Stomach (tissue), 9 donors: ENCODE results near the gene XXYLT1. TPM values are rescaled to one million over a fixed set of nuclear protein-coding genes. Genes with fewer than 3 reads are reported as not detected.

ENCODE experiments used
- DNase-seq, 2 donors: peaks; one replicate each; pipeline versions ENCODE4 v3.0.0 to v3.0.0-alpha.2; 2013 to 2019
- H3K27ac ChIP-seq, 5 donors: fragments of 200-600 bp in 4 of 5; sonication (generic) in 4 of 5; one replicate each; pipeline ENCODE4 v1.5.1; 2013 to 2019; ENCODE audit warnings: mild to moderate bottlenecking in 1 of 5, moderate library complexity in 1 of 5
- H3K27me3 ChIP-seq, 3 donors: fragments of 200-600 bp; sonication (generic); one replicate each; pipeline ENCODE4 v1.5.1; 2017 to 2019; ENCODE audit warnings: mixed run types in 1 of 3
- H3K36me3 ChIP-seq, 4 donors: fragments of 200-600 bp; sonication (generic); 1 replicate in 3 of 4; 2 replicates in 1 of 4; pipeline ENCODE4 v1.5.1; 2016 to 2019
- H3K4me1 ChIP-seq, 4 donors: fragments of 200-600 bp; sonication (generic); one replicate each; pipeline ENCODE4 v1.5.1; 2016 to 2019
- H3K4me3 ChIP-seq, 4 donors: fragments of 200-600 bp; sonication (generic) in 3 of 4; one replicate each; pipeline ENCODE4 v1.5.1; 2016 to 2019; ENCODE audit warnings: mild to moderate bottlenecking in 1 of 4
- H3K9me3 ChIP-seq, 4 donors: fragments of 200-600 bp; sonication (generic); one replicate each; pipeline ENCODE4 v1.5.1; 2016 to 2019
- EP300 ChIP-seq: sonication (generic); formaldehyde crosslinking; IDR thresholded peaks from one replicate; pipeline ENCODE4 v1.6.1; 2017; ENCODE audit warnings: antibody characterized with exemption
- POLR2A ChIP-seq, 4 donors: fragments of 450-650 bp; IDR thresholded peaks; one replicate each; pipeline ENCODE4 v1.6.1; 2016; ENCODE audit warnings: antibody characterized with exemption in 4 of 4, control low read depth in 2 of 4, mild to moderate bottlenecking in 1 of 4, moderate library complexity in 1 of 4
- POLR2AphosphoS5 ChIP-seq, 3 donors: sonication (generic); formaldehyde crosslinking; IDR thresholded peaks; one replicate each; pipeline ENCODE4 v1.6.1; 2016; ENCODE audit warnings: antibody characterized with exemption in 3 of 3
- WGBS, 5 donors: extraction: QIAGEN DNeasy Blood & Tissue Kit in 3 of 5; methylation state at CpG; one replicate each; pipeline versions ENCODE4 v1.1.5 to v1.1.7; 2013 to 2018; 5-methylcytosine and 5-hydroxymethylcytosine counted together
- intact Hi-C: fragments of 100-400 bp; cut with DNase I; formaldehyde crosslinking; loops from one replicate; pipeline ENCODE4 v1.15.1; 2023; ENCODE audit warnings: low total_unique reads
- polyA plus RNA-seq, 3 donors: library from polyadenylated mRNA; stranded (reverse); fragments of 200-250 nt; gene quantifications; one replicate each; pipeline ENCODE4 v1.2.3, GENCODE V29; 2013
- total RNA-seq, 5 donors: library from RNA; depleted of rRNA; stranded (reverse); fragments of >200 nt; gene quantifications; one replicate each; pipeline versions ENCODE4 v1.1.0 to v1.2.3, GENCODE V29; 2014 to 2016
- TF ChIP-seq, protein P1 (sequence below), 7 experiments: fragments of 450-650 bp in 4 of 7; fragments of 200-600 bp in 3 of 7; sonication (generic) in 3 of 7; IDR thresholded peaks; one replicate each; pipeline ENCODE4 v1.5.1; 2016 to 2019; ENCODE audit warnings: antibody characterized with exemption in 7 of 7, control low read depth in 2 of 7, mild to moderate bottlenecking in 1 of 7
- donor health status: healthy with polysubstance abuse.
- donor health status: Bipolar disorder and iron deficiency.
- donor health status: healthy.

XXYLT1 gene
- total and polyA plus RNA-seq, 8 donors: 2.1 to 41.5 (median 11.4) TPM; not detected in 1

GRCh38 chr3:195227871-195228270 lies 43.1 kb downstream of the XXYLT1 start:
- WGBS, 5 donors: 81 to 89% (median 85%) methylated on average over 6 of the region's 6 CpGs
- no peak overlapping the region for H3K4me3 ChIP-seq
- no peaks in the 10 kb centered on the region for H3K27me3 ChIP-seq
- H3K4me1 ChIP-seq: peaks cover 0 to 19% (median 8%) of the 10 kb centered on the region in 4 donors
- DNase-seq: peak in 1 of 2 donors; percentile 22
- no peaks in the 10 kb centered on the region for H3K9me3 ChIP-seq
- H3K36me3 ChIP-seq: peaks cover 0 to 8% (median 5%) of the 10 kb centered on the region in 4 donors
- H3K27ac ChIP-seq: no peak overlapping the region
- TF ChIP-seq EP300 (no peak), POLR2AphosphoS5 (IDR thresholded peaks at IDR 0.05) (no peak), POLR2A (IDR thresholded peaks at IDR 0.05) (no peak)
- TF ChIP-seq, protein P1, sequence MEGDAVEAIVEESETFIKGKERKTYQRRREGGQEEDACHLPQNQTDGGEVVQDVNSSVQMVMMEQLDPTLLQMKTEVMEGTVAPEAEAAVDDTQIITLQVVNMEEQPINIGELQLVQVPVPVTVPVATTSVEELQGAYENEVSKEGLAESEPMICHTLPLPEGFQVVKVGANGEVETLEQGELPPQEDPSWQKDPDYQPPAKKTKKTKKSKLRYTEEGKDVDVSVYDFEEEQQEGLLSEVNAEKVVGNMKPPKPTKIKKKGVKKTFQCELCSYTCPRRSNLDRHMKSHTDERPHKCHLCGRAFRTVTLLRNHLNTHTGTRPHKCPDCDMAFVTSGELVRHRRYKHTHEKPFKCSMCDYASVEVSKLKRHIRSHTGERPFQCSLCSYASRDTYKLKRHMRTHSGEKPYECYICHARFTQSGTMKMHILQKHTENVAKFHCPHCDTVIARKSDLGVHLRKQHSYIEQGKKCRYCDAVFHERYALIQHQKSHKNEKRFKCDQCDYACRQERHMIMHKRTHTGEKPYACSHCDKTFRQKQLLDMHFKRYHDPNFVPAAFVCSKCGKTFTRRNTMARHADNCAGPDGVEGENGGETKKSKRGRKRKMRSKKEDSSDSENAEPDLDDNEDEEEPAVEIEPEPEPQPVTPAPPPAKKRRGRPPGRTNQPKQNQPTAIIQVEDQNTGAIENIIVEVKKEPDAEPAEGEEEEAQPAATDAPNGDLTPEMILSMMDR (IDR thresholded peaks at IDR 0.05): no peak
- intact Hi-C loops: no loop called here

GRCh38 chr3:195226900-195227447 lies 44.0 kb downstream of the XXYLT1 start:
- H3K27ac ChIP-seq: no peak overlapping the region
- intact Hi-C loops: no loop called here

GRCh38 chr3:195226445-195226844 lies 44.5 kb downstream of the XXYLT1 start:
- H3K4me3 ChIP-seq: no peak overlapping the region
- peaks cover 3 to 31% (median 16%) of the 10 kb centered on the region in 4 donors for H3K4me1 ChIP-seq
- H3K27me3 ChIP-seq: no peaks in the 10 kb centered on the region
- TF ChIP-seq POLR2AphosphoS5 (IDR thresholded peaks at IDR 0.05): no peak
- TF ChIP-seq, protein P1 (IDR thresholded peaks at IDR 0.05): no peak
- no peak for TF ChIP-seq EP300
- TF ChIP-seq POLR2A (IDR thresholded peaks at IDR 0.05): no peak
- no peak overlapping the region for H3K27ac ChIP-seq
- 88 to 96% (median 96%) methylated on average over 7 of the region's 7 CpGs for WGBS, 5 donors
- H3K36me3 ChIP-seq: peaks cover 0 to 8% (median 5%) of the 10 kb centered on the region in 4 donors
- intact Hi-C loops: no loop called here
- DNase-seq: peak in 1 of 2 donors; percentile 13
- H3K9me3 ChIP-seq: no peaks in the 10 kb centered on the region

More at GRCh38 chr3:195226900-195227447, 44.0 kb downstream of the XXYLT1 start:
- Histone ChIP-seq H3K27me3 (no peaks in the 10 kb centered on the region), H3K4me3 (no peak overlapping the region), H3K9me3 (no peaks in the 10 kb centered on the region), H3K4me1 (peaks cover 0 to 26% (median 11%) of the 10 kb centered on the region in 4 donors), H3K36me3 (peaks cover 0 to 8% (median 5%) of the 10 kb centered on the region in 4 donors)
- peak; percentile 29 to 58 for DNase-seq
- WGBS, 5 donors: 70 to 86% (median 72%) methylated on average over 6 to 9 of the region's 9 CpGs
- TF ChIP-seq, protein P1 (IDR thresholded peaks at IDR 0.05): peak in 2 of 7 experiments; percentile 10 to 23
- TF ChIP-seq EP300 (no peak), POLR2AphosphoS5 (IDR thresholded peaks at IDR 0.05) (no peak)

DNA sequence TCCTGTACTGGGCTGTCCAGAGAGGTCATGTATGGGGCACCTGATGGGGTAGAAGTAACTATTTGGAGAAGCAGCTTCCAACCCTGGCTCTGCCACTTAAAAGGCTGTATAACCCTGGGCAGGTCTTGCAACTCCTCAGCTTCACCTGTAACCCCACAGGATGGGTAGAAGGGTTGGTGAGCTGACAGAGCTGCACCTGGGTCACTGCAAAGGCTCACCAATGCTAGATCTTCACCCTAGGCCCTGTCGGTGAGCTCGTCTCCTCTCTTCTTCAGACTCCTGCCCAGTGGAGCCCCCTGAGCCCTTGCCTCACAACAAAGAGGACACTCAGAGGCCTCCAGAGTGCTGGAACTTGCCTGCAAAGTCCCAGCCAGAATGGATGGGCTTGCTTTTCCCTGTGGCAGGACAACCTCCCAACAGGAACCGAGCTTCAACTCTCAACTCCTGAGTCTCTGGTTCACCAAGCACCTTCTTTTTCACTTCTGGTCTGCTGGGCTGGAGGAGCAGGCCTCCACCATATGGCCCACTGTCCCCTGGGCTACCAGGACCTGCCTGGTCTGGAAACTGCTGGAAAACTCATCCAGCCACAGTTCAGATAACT lies 45.9 kb downstream of the XXYLT1 start:
- TF ChIP-seq POLR2AphosphoS5 (IDR thresholded peaks at IDR 0.05) (no peak), EP300 (no peak)
- Histone ChIP-seq H3K36me3 (peaks cover 0 to 8% (median 5%) of the 10 kb centered on the region in 4 donors), H3K4me3 (no peak overlapping the region), H3K27me3 (no peaks in the 10 kb centered on the region), H3K27ac (peak overlapping the region in 4 of 5 donors; percentile 58 to 84 (median 72)), H3K9me3 (no peaks in the 10 kb centered on the region), H3K4me1 (peaks cover 7 to 37% (median 21%) of the 10 kb centered on the region in 4 donors)
- intact Hi-C loops: no loop called here
- WGBS, 5 donors: 96 to 98% (median 98%) methylated on average over 3 of the region's 3 CpGs
- peak in 1 of 2 donors; percentile 7 for DNase-seq
